IMR-90 (cell line): Measurements from ENCODE around the gene BPIFA1. TPM values are rescaled to one million over a fixed set of nuclear protein-coding genes. Genes with fewer than 3 reads are reported as not detected.

Source experiments
- ATAC-seq: fragments of 200-7000 bp; cut with Tn5 transposase; 2 replicates; pipeline ENCODE4 v1.9.1; 2020; ENCODE audit warnings: low read depth, mild to moderate bottlenecking, moderate library complexity
- BruUV-seq: library from RNA; stranded (reverse); fragments of 400-500 nt; replicated peaks from 2 replicates; lab custom pipeline; 2021; lab: Mats Ljungman, UMichigan
- CTCF ChIA-PET: fragments of 300-600 bp; formaldehyde crosslinking; extraction: SDS; loops from one replicate; lab custom pipeline; 2021; ENCODE audit warnings: antibody characterized with exemption; lab: Yijun Ruan, JAX
- POLR2A ChIA-PET: fragments of 300-600 bp; sonication (Branson Sonifier 250); formaldehyde crosslinking; loops from one replicate; lab custom pipeline; 2022; ENCODE audit warnings: antibody characterized with exemption; ENCODE audit not compliant: unreplicated experiment; lab: Charles Lee
- DNase-seq: peaks from one replicate; pipeline ENCODE4 v3.0.0; 2013
- H2AFZ ChIP-seq: replicated peaks from 2 replicates; pipeline ENCODE3; 2013; ENCODE audit warnings: low read length, mild to moderate bottlenecking; ENCODE audit not compliant: poor library complexity
- H2AK5ac ChIP-seq: 2 replicates; pipeline ENCODE4 v1.6.1; 2013; ENCODE audit warnings: low read depth, low read length, inconsistent platforms
- H2AK9ac ChIP-seq: replicated peaks from 2 replicates; pipeline ENCODE3; 2013; ENCODE audit warnings: mild to moderate bottlenecking, low read depth, low read length, moderate library complexity; ENCODE audit not compliant: poor library complexity
- H2BK120ac ChIP-seq: 2 replicates; pipeline ENCODE4 v1.6.1; 2013; ENCODE audit warnings: low read depth, low read length, inconsistent platforms
- H2BK15ac ChIP-seq: 3 replicates; pipeline ENCODE4 v1.6.1; 2013; ENCODE audit warnings: low read depth, low read length, inconsistent platforms
- H2BK20ac ChIP-seq: 2 replicates; pipeline ENCODE4 v1.6.1; 2013; ENCODE audit warnings: low read depth, mild to moderate bottlenecking, inconsistent platforms, low read length, moderate library complexity
- H2BK5ac ChIP-seq: 2 replicates; pipeline ENCODE4 v1.6.1; 2013; ENCODE audit warnings: mild to moderate bottlenecking, low read depth, low read length, inconsistent platforms; ENCODE audit not compliant: poor library complexity, severe bottlenecking
- H3K14ac ChIP-seq: replicated peaks from 2 replicates; pipeline ENCODE4 v1.6.1; 2013; ENCODE audit warnings: low read depth, low read length, inconsistent platforms
- H3K18ac ChIP-seq: 2 replicates; pipeline ENCODE4 v1.6.1; 2013; ENCODE audit warnings: low read depth, low read length, control low read depth
- H3K23ac ChIP-seq: 2 replicates; pipeline ENCODE4 v1.6.1; 2013; ENCODE audit warnings: low read depth, low read length, inconsistent platforms
- H3K27ac ChIP-seq: 2 replicates; pipeline ENCODE4 v1.5.1; 2013; ENCODE audit warnings: mild to moderate bottlenecking, control low read depth, low read length; ENCODE audit not compliant: insufficient read depth
- H3K27me3 ChIP-seq: 2 replicates; pipeline ENCODE4 v1.6.1; 2013; ENCODE audit warnings: low read length; ENCODE audit not compliant: control insufficient read depth, insufficient read depth
- H3K36me3 ChIP-seq: 2 replicates; pipeline ENCODE4 v1.6.1; 2013; ENCODE audit warnings: low read length, mixed read lengths; ENCODE audit not compliant: control insufficient read depth, insufficient read depth
- H3K4ac ChIP-seq: 2 replicates; pipeline ENCODE4 v1.6.1; 2013; ENCODE audit warnings: low read depth, low read length, inconsistent platforms
- H3K4me1 ChIP-seq: 2 replicates; pipeline ENCODE4 v1.6.1; 2013; ENCODE audit warnings: low read length, mixed read lengths; ENCODE audit not compliant: control insufficient read depth, insufficient read depth
- H3K4me2 ChIP-seq: 2 replicates; pipeline ENCODE4 v1.6.1; 2013; ENCODE audit warnings: low read depth, mild to moderate bottlenecking, control low read depth, low read length, moderate library complexity
- H3K4me3 ChIP-seq: 2 replicates; pipeline ENCODE4 v1.5.1; 2013; ENCODE audit warnings: low read depth, mild to moderate bottlenecking, control low read depth, low read length, moderate library complexity; ENCODE audit not compliant: insufficient read depth
- H3K56ac ChIP-seq: 2 replicates; pipeline ENCODE4 v1.6.1; 2013; ENCODE audit warnings: low read length, inconsistent platforms; ENCODE audit not compliant: insufficient read depth; ENCODE audit errors: extremely low read depth
- H3K79me1 ChIP-seq, 2 experiments: 2 replicates each; pipeline ENCODE4 v1.6.1; 2013; ENCODE audit warnings: low read length in 2 of 2, inconsistent platforms in 1 of 2, low read depth in 1 of 2
- H3K9ac ChIP-seq: 2 replicates; pipeline ENCODE4 v1.6.1; 2013; ENCODE audit warnings: low read depth, low read length, control low read depth
- H3K9me1 ChIP-seq: 2 replicates; pipeline ENCODE4 v1.6.1; 2013; ENCODE audit warnings: low read length, inconsistent platforms; ENCODE audit not compliant: insufficient read depth
- H3K9me3 ChIP-seq: 2 replicates; pipeline ENCODE4 v1.6.1; 2013; ENCODE audit warnings: low read length; ENCODE audit not compliant: control insufficient read depth, insufficient read depth
- H4K20me1 ChIP-seq: 2 replicates; pipeline ENCODE4 v1.6.1; 2013; ENCODE audit warnings: low read length, inconsistent platforms; ENCODE audit not compliant: insufficient read depth
- H4K5ac ChIP-seq: 2 replicates; pipeline ENCODE4 v1.6.1; 2013; ENCODE audit warnings: mild to moderate bottlenecking, low read depth, low read length, control low read depth
- H4K8ac ChIP-seq, 2 experiments: 2 replicates each; pipeline ENCODE4 v1.6.1; 2013; ENCODE audit warnings: low read depth in 2 of 2, low read length in 2 of 2, control low read depth in 1 of 2, inconsistent platforms in 1 of 2
- H4K91ac ChIP-seq: 2 replicates; pipeline ENCODE4 v1.6.1; 2013; ENCODE audit warnings: low read depth, low read length, inconsistent platforms; ENCODE audit not compliant: insufficient read depth
- BHLHE40 ChIP-seq: fragments of 150-350 bp; IDR thresholded peaks from 2 replicates; pipeline ENCODE4 v1.6.1; 2016; ENCODE audit warnings: mild to moderate bottlenecking, low read depth, low read length
- CEBPB ChIP-seq: IDR thresholded peaks from 2 replicates; pipeline ENCODE4 v1.6.1; 2012; ENCODE audit warnings: low read depth, low read length, improper control_type of control experiment
- CHD1 ChIP-seq: IDR thresholded peaks from 2 replicates; pipeline ENCODE4 v1.6.1; 2012; ENCODE audit warnings: low read depth, low read length, improper control_type of control experiment
- CTCF ChIP-seq: conservative IDR thresholded peaks from 2 replicates; pipeline ENCODE4 v1.5.1; 2012; ENCODE audit warnings: mild to moderate bottlenecking, low read depth, low read length, improper control_type of control experiment
- FOS ChIP-seq: fragments of 150-350 bp; IDR thresholded peaks from 2 replicates; pipeline ENCODE4 v1.6.1; 2016; ENCODE audit warnings: low read depth, low read length
- MAFK ChIP-seq: IDR thresholded peaks from 2 replicates; pipeline ENCODE4 v1.6.1; 2012; ENCODE audit warnings: low read depth, low read length, improper control_type of control experiment
- MXI1 ChIP-seq: IDR thresholded peaks from 2 replicates; pipeline ENCODE4 v1.6.1; 2012; ENCODE audit warnings: low read depth, mild to moderate bottlenecking, low read length, moderate library complexity, borderline replicate concordance
- POLR2A ChIP-seq: IDR thresholded peaks from 2 replicates; pipeline ENCODE4 v1.6.1; 2012; ENCODE audit warnings: mild to moderate bottlenecking, low read depth, low read length
- RAD21 ChIP-seq: IDR thresholded peaks from 2 replicates; pipeline ENCODE4 v1.6.1; 2012; ENCODE audit warnings: low read length, improper control_type of control experiment
- RCOR1 ChIP-seq: IDR thresholded peaks from 2 replicates; pipeline ENCODE4 v1.6.1; 2012; ENCODE audit warnings: mild to moderate bottlenecking, low read length, improper control_type of control experiment; ENCODE audit not compliant: insufficient replicate concordance
- RFX5 ChIP-seq: IDR thresholded peaks from 2 replicates; pipeline ENCODE4 v1.8.0; 2012; ENCODE audit warnings: low read depth, mild to moderate bottlenecking, low read length, moderate library complexity
- SMC3 ChIP-seq: fragments of 150-350 bp; IDR thresholded peaks from 2 replicates; pipeline ENCODE4 v1.6.1; 2016; ENCODE audit warnings: low read depth, mild to moderate bottlenecking, antibody characterized with exemption, low read length, moderate library complexity
- WGBS, 2 experiments: methylation state at CpG; one replicate each; pipeline versions ENCODE4 v1.1.5 to v1.1.7; 2013; ENCODE audit warnings: missing lambda C conversion rate in 2 of 2; ENCODE audit not compliant: insufficient read length in 1 of 2; ENCODE audit errors: extremely low coverage in 2 of 2; 5-methylcytosine and 5-hydroxymethylcytosine counted together
- dilution Hi-C: fragments of 300-500 bp; cut with HindIII; formaldehyde crosslinking; loops from one replicate; pipeline ENCODE4 v1.14.3; 2018; ENCODE audit warnings: low sequenced_read_pairs; ENCODE audit not compliant: unreplicated experiment
- in situ Hi-C: fragments of 300-500 bp; cut with MboI; formaldehyde crosslinking; loops from 3 replicates; pipeline ENCODE4 v1.14.3; 2019; ENCODE audit warnings: low sequenced_read_pairs, inconsistent platforms, mixed read lengths
- intact Hi-C: fragments of 100-400 bp; cut with micrococcal nuclease; formaldehyde crosslinking; loops from 2 replicates; pipeline ENCODE4 v1.10.0; 2022
- polyA plus RNA-seq, 3 experiments: library from polyadenylated mRNA; depleted of rRNA; stranded (reverse); fragments of >200 nt; gene quantifications; 2 replicates each; pipeline ENCODE4 v1.2.3, GENCODE V29; 2012; ENCODE audit warnings: low replicate concordance in 1 of 3
- total RNA-seq: library from RNA; depleted of rRNA; stranded (reverse); fragments of >200 nt; gene quantifications from 2 replicates; pipeline ENCODE4 v1.2.3, GENCODE V29; 2012
- TF ChIP-seq, protein P1 (sequence below): fragments of 150-350 bp; IDR thresholded peaks from 2 replicates; pipeline ENCODE4 v1.6.1; 2017; ENCODE audit warnings: mild to moderate bottlenecking, antibody characterized with exemption, low read length, low read depth

Gene BPIFA1
- total and polyA plus RNA-seq, 2 of the 4 experiments (the other 2 are of a cell fraction), result not detected

GRCh38 chr20:33192912-33193501, 42.8 kb upstream of the BPIFA1 start:
- ChIA-PET POLR2A (no interaction called here), CTCF (no interaction called here)
- H3K9me1 ChIP-seq, result no peaks in the 10 kb centered on the region
- no peak overlapping the region for H3K56ac ChIP-seq
- no peak overlapping the region for H2BK5ac ChIP-seq
- H3K36me3 ChIP-seq, result no peaks in the 10 kb centered on the region
- ATAC-seq (no peak), DNase-seq (no peak)
- intact Hi-C loops, result no loop called here
- no peaks in the 10 kb centered on the region for H4K20me1 ChIP-seq
- no peak overlapping the region for H2BK15ac ChIP-seq
- in situ Hi-C loops, result no loop called here
- H3K4me2 ChIP-seq, result no peak overlapping the region
- TF ChIP-seq SMC3, result no peak
- TF ChIP-seq FOS, result no peak
- TF ChIP-seq RFX5, result no peak
- no peak for TF ChIP-seq RAD21
- TF ChIP-seq MXI1, result no peak
- no peak for TF ChIP-seq RCOR1
- TF ChIP-seq, protein P1, sequence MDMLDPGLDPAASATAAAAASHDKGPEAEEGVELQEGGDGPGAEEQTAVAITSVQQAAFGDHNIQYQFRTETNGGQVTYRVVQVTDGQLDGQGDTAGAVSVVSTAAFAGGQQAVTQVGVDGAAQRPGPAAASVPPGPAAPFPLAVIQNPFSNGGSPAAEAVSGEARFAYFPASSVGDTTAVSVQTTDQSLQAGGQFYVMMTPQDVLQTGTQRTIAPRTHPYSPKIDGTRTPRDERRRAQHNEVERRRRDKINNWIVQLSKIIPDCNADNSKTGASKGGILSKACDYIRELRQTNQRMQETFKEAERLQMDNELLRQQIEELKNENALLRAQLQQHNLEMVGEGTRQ, result no peak
- TF ChIP-seq BHLHE40, result no peak
- no peak for TF ChIP-seq CTCF
- no peak for TF ChIP-seq MAFK
- no peak for TF ChIP-seq CHD1
- no peak for TF ChIP-seq CEBPB
- TF ChIP-seq POLR2A, result no peak
- H2AFZ ChIP-seq, result no peak overlapping the region
- no peak overlapping the region for H3K4ac ChIP-seq
- H3K9ac ChIP-seq, result no peak overlapping the region
- H3K27ac ChIP-seq, result no peak overlapping the region
- BruUV-seq, result no TSS peak
- no peak overlapping the region for H4K91ac ChIP-seq
- dilution Hi-C loops, result no loop called here
- no peak overlapping the region for H2AK5ac ChIP-seq
- no peak overlapping the region for H4K5ac ChIP-seq
- no peak overlapping the region for H4K8ac ChIP-seq
- 0% methylated on average over 1 of the region's 8 CpGs; no CpG with 5 or more reads in 1 of the 2 experiments for WGBS, 2 experiments
- no peaks in the 10 kb centered on the region for H3K79me1 ChIP-seq
- H3K18ac ChIP-seq, result no peak overlapping the region
- H3K9me3 ChIP-seq, result no peaks in the 10 kb centered on the region
- no peak overlapping the region for H3K14ac ChIP-seq
- H2BK20ac ChIP-seq, result no peak overlapping the region
- no peak overlapping the region for H3K23ac ChIP-seq
- H2BK120ac ChIP-seq, result no peak overlapping the region
- H2AK9ac ChIP-seq, result no peak overlapping the region
- H3K27me3 ChIP-seq, result no peaks in the 10 kb centered on the region
- no peaks in the 10 kb centered on the region for H3K4me1 ChIP-seq
- H3K4me3 ChIP-seq, result no peak overlapping the region
